Measurements from ENCODE around the gene GPR35.

GPR35 gene

GRCh38 chr2:240586919-240587800 is 38.1 kb upstream of the GPR35 start:
- no peak for TF ChIP-seq CTCF (IDR thresholded peaks at IDR 0.05)
- H3K27me3 Mint-ChIP-seq (ENCODE audit: low read depth, poor library complexity) = peaks cover 3% of the 10 kb centered on the region
- peaks cover 37% of the 10 kb centered on the region for H3K4me1 Mint-ChIP-seq
- H3K4me3 Mint-ChIP-seq = peak overlapping the region; percentile 92
- peaks cover 16% of the 10 kb centered on the region for H3K36me3 Mint-ChIP-seq (ENCODE audit: low read depth)
- no peak overlapping the region for H3K27ac Mint-ChIP-seq
- DNase-seq = peak; percentile 50
- peaks cover 2% of the 10 kb centered on the region for H3K9me3 Mint-ChIP-seq

- H3K4me3 Mint-ChIP-seq = peak overlapping the region; percentile 92
- no peak for TF ChIP-seq CTCF (IDR thresholded peaks at IDR 0.05)
- no peak for DNase-seq
- H3K27me3 Mint-ChIP-seq (ENCODE audit: low read depth, poor library complexity) = peaks cover 3% of the 10 kb centered on the region
- peaks cover 37% of the 10 kb centered on the region for H3K4me1 Mint-ChIP-seq
- H3K27ac Mint-ChIP-seq = no peak overlapping the region
- no peaks in the 10 kb centered on the region for H3K9me3 Mint-ChIP-seq
- peaks cover 7% of the 10 kb centered on the region for H3K36me3 Mint-ChIP-seq (ENCODE audit: low read depth)
These were observed 37.1 kb upstream of the GPR35 start for GRCh38 chr2:240588006-240588655.

- no peak for TF ChIP-seq CTCF (IDR thresholded peaks at IDR 0.05)
These were observed 36.6 kb upstream of the GPR35 start for GRCh38 chr2:240588669-240589068.

GRCh38 chr2:240589375-240589774 is 35.9 kb upstream of the GPR35 start:
- no peak overlapping the region for H3K4me3 Mint-ChIP-seq
- H3K27ac Mint-ChIP-seq = no peak overlapping the region
- no peaks in the 10 kb centered on the region for H3K9me3 Mint-ChIP-seq
- peaks cover 4% of the 10 kb centered on the region for H3K36me3 Mint-ChIP-seq (ENCODE audit: low read depth)
- peaks cover 35% of the 10 kb centered on the region for H3K4me1 Mint-ChIP-seq
- no peak for TF ChIP-seq CTCF (IDR thresholded peaks at IDR 0.05)
- no peak for DNase-seq
- H3K27me3 Mint-ChIP-seq (ENCODE audit: low read depth, poor library complexity) = peaks cover 3% of the 10 kb centered on the region

More at GRCh38 chr2:240588669-240589068, 36.6 kb upstream of the GPR35 start:
- no peak overlapping the region for H3K27ac Mint-ChIP-seq
- peak overlapping the region; percentile 92 for H3K4me3 Mint-ChIP-seq
- no peaks in the 10 kb centered on the region for H3K9me3 Mint-ChIP-seq
- H3K36me3 Mint-ChIP-seq (ENCODE audit: low read depth) = peaks cover 4% of the 10 kb centered on the region
- H3K27me3 Mint-ChIP-seq (ENCODE audit: low read depth, poor library complexity) = peaks cover 3% of the 10 kb centered on the region
- peaks cover 37% of the 10 kb centered on the region for H3K4me1 Mint-ChIP-seq
- no peak for DNase-seq

GRCh38 chr2:240589850-240590525 is 35.3 kb upstream of the GPR35 start:
- Mint-ChIP-seq H3K27ac (no peak overlapping the region), H3K4me1 (peaks cover 29% of the 10 kb centered on the region), H3K27me3 (ENCODE audit: low read depth, poor library complexity) (peaks cover 3% of the 10 kb centered on the region), H3K4me3 (no peak overlapping the region), H3K9me3 (no peaks in the 10 kb centered on the region), H3K36me3 (ENCODE audit: low read depth) (peaks cover 4% of the 10 kb centered on the region)
- no peak for DNase-seq
- TF ChIP-seq CTCF (IDR thresholded peaks at IDR 0.05) = no peak

All from nephron progenitor cell (in vitro differentiated cells).